GM19351 (cell line): ENCODE measurements around the gene ESCO1.

Source experiments
- ATAC-seq: cut with Tn5 transposase; IDR thresholded peaks from one replicate; pipeline ENCODE4 v1.9.1; 2021; ENCODE audit warnings: mild to moderate bottlenecking, moderate library complexity; ENCODE audit not compliant: unreplicated experiment

Gene ESCO1

DNA sequence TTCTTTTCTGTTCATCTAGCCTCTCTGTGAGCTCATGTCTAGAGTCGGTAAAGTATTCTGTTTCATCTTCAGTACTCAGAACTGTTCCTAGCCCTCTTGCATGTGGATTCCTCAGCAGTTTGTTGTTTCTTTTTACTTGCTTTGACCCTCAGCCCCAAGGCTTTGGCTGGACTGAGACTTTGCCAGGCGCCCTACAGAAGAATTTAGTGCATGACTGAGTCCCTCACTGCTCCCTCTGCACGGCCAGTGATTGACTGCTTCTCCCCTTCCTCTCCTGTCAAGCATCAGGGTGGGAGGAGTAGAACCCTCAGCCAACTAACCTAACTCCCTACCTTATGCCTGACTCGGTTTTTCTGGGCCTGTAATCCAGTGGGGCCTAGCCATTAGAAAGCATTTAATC is 109.8 kb downstream of the ESCO1 start:
- no peak for ATAC-seq

DNA sequence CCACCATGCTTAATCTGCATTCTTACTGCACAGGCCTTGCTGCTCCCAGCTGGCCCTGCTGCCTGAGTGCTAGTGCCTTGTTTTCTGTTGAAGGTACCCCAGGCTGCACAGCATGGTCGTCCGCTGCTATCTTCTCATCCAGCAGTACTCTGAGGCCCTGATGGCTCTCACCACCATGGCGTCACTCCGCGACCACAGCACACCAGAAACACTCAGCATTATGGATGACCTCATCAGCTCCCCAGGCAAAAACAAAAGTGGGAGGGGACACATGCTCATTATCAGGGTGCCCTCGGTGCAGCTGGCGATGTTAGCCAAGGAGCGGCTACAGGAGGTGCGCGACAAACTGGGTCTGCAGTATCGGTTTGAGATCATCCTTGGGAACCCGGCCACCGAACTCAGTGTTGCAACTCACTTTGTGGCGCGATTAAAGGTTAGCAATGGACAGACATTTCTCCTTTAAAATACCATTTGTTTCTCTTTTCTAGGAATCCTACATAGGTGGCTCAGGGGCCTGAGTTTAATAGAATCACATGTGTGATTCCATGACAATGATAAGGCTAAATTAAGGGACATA is 110.5 kb downstream of the ESCO1 start:
- no peak for ATAC-seq

DNA sequence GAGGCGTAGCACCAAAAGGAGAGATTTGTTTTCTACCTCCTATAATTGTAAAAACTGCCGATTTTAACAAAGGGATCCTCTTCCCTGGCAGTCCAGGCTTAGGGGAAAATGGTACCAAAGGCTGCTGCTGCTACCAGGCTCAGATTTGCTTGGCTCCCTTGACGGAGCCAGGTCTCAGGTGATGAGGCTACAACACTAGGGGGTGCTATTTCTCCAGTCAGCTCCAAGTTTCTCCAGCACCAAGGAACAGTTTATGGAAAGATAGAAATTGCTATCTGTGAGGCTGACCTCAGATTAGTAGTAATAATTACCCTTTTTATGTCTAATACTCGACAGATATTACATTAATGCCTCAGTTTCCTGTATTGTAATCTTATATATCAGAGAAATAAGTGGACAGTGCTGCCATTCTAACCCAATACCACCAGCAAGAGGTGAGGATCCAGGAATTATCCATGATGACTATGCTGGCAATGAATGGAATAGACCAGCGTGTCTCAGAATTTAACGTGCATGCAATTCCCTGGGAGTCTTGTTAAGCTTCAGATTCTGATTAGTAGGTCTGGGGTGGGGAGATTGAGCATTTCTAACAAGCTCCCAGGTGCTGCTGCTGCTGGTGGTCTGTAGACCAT is 111.3 kb downstream of the ESCO1 start:
- peak; percentile 46 for ATAC-seq

DNA sequence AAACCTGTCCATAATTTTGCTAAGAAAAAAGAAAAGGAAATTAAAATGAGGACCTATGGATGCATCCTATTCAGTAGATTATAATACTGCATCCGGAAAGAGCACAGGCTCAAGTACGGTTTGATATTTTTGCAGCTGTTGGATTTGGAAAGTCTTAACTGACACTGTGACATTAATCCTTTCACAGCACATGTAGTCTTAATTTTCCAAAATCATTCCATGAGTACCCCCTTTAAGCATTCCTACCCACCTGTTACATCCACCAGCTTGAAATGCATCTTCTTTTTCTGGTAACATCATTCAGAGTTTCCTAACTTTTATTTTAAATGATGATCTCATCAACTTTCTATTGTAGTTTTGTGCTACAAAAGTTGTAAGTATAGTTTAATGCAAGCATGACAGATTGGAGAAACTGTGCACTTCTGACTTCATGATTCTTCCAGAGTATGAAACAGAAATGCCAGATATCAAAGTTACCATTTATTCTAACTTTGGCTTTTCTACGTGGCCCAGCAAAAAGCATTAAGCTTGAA is 113.5 kb downstream of the ESCO1 start:
- ATAC-seq, result no peak

DNA sequence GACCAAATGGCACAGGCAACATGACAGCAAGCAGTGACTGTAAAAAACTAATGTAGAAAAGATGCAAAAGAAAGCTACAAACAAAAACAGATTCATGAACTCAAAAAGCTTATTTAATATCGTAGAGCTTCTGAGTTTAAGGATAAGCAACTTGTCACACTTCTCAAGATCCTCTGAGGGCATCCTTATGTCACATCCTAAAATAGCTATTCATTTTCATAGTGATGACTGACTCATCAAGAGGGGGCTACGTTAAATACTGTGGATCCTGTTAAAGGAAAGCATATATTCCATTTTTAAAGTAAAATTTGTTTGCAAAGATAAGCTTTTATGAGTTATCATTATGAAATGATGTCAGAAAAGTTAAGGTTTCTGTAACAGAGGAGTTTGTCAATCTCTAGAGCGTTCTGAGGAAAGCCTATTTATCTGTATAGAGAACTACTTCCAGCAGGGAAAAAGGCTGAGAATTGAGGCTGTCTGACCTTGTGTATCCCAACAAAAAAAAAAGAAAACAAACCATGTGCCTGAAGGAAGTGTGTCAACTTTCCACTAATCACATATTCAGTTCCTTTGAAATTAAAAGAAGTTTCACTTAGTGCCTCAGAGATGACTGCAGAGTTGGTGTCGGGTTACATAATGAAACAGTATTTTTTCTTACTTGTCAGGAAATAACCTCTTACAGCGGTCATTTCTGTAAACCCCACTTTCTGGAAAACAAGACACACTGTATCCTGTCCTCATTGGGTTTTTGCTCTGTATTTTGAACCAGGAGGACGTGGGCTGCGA is 115.5 kb downstream of the ESCO1 start:
- no peak for ATAC-seq

DNA sequence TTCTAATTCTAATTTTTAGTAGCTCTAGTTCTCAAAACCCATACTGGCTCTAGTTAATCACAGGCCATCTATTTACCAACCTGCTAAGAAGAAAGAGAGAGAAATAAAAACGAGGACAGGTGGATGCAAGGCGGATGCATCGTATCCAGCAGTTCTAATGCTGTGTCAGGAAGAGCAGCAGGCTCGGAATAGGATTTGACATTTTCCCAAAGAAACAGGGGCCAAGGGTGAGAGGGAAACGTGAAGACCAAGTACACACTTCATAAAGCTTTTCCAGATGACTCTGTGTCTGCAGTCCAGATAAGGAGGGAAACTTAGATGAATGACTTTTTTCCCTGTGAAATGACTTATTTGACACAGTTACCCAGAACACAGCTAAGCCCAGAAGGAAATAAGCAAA is 117.5 kb downstream of the ESCO1 start:
- no peak for ATAC-seq

DNA sequence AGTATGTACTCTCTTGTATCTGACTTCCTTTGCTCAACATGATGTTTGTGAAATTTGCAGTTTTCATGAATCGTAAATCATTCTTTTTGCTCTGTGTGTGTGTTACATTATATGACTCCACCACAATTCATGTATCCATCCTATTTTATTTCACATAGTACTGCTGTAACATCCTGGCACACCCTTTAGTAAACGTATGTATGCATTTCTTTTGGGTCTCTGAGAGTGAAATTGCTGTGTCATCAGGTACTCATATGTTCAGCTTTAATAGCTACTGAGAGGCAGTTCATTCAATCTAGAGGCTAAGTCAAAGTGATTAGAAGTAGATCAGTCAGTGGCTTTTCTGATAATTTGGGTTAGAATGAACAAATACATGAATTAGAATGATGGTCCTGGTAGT is 118.8 kb downstream of the ESCO1 start:
- no peak for ATAC-seq

DNA sequence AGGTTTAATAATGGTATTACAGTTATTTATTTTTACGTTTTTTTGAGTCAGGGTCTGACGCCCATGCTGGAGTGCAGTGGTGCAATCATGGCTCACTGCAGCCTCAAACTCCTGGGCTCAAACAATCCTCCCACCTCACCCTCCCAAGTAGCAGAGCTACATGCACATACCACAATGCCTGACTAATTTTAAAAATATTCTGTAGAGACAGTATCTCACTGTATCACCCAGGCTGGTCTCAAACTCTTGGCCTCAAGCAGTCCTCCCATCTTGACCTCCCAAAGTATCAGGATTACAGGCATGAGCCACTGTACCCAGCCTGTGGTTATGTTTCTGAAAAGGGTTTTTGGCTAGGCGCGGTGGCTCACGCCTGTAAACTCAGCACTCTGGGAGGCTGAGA is 120.8 kb downstream of the ESCO1 start:
- no peak for ATAC-seq
